Effector memory CD4-positive, alpha-beta T cell (primary cell): Measurements from ENCODE around the gene BAIAP2L2.
A peak's percentile ranks its signal among the peaks of the same experiment; 100 is the strongest.

ENCODE experiments used
- DNase-seq, 3 donors: peaks; one replicate each; pipeline ENCODE4 v3.0.0-alpha.2; 2020
- H3K27ac ChIP-seq: 2 replicates; pipeline ENCODE4 v1.7.0; 2013; ENCODE audit warnings: mild to moderate bottlenecking, low read length, moderate library complexity; ENCODE audit not compliant: insufficient read depth, poor library complexity, severe bottlenecking
- H3K27me3 ChIP-seq: replicated peaks from 2 replicates; pipeline ENCODE4 v1.7.0; 2013; ENCODE audit warnings: mild to moderate bottlenecking, low read length; ENCODE audit not compliant: insufficient read depth, control insufficient read depth, poor library complexity, severe bottlenecking
- H3K36me3 ChIP-seq: 2 replicates; pipeline ENCODE4 v1.7.0; 2013; ENCODE audit warnings: mild to moderate bottlenecking, low read length, moderate library complexity; ENCODE audit not compliant: control insufficient read depth, insufficient read depth
- H3K4me1 ChIP-seq: 2 replicates; pipeline ENCODE4 v1.7.0; 2013; ENCODE audit warnings: low read length, mild to moderate bottlenecking; ENCODE audit not compliant: control insufficient read depth, insufficient read depth, poor library complexity, severe bottlenecking
- H3K4me3 ChIP-seq: 2 replicates; pipeline ENCODE4 v1.7.0; 2013; ENCODE audit warnings: low read length, low read depth, mild to moderate bottlenecking; ENCODE audit not compliant: insufficient read depth, poor library complexity, severe bottlenecking
- H3K9me3 ChIP-seq: 2 replicates; pipeline ENCODE4 v1.7.0; 2013; ENCODE audit warnings: mild to moderate bottlenecking, low read length, moderate library complexity; ENCODE audit not compliant: control insufficient read depth

The BAIAP2L2 gene

DNA sequence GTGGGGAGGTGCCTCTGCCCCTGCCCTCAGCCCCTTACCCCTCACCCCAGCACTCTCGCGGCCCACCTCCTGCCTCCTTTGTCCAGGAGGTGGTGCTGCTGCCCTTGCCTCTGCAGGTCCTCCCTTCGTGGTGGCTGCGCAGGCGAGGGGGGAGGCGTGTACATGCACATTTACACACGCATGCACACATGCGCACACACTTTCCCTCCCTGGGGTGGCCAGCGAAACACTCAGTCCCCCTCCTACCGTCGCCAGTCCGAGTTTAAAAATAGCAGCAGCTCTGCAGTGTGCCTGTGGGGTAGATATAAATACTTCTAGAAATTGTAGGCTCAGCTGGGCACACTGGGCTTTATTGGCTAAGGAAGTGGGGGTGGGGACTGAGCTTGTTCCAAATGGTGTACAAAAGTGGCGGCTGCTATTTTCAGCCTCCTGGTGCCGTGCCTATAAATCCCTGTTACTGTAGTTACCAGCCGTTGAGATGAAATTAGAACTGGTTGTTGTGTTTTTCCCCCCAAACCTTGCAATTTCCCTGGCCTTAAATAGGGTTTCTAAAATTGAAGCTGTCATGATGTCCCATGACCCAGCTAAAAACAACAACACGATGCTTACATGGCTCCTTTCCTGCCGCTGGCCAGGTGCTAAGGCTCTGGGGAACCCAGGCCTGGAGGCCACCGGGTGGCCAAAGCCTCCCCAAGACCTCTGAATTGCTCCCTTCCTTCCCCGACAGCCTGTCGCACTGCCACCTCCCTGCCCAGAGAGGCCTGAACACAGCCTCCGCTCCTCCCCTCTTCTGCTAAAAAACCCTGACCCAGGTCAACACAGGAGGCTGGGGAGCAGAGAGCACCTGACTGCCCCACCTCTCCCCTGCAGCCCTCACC lies 40.9 kb downstream of the BAIAP2L2 start:
- no peak overlapping the region for H3K4me3 ChIP-seq
- peaks cover 56% of the 10 kb centered on the region for H3K36me3 ChIP-seq
- no peaks in the 10 kb centered on the region for H3K27me3 ChIP-seq
- no peak overlapping the region for H3K27ac ChIP-seq
- H3K9me3 ChIP-seq = no peaks in the 10 kb centered on the region
- DNase-seq = no peak
- no peaks in the 10 kb centered on the region for H3K4me1 ChIP-seq

GRCh38 chr22:38068641-38069371 lies 41.7 kb downstream of the BAIAP2L2 start:
- Histone ChIP-seq H3K4me1 (no peaks in the 10 kb centered on the region), H3K27me3 (no peaks in the 10 kb centered on the region), H3K36me3 (peaks cover 50% of the 10 kb centered on the region), H3K4me3 (no peak overlapping the region), H3K9me3 (no peaks in the 10 kb centered on the region), H3K27ac (no peak overlapping the region)
- no peak for DNase-seq

DNA sequence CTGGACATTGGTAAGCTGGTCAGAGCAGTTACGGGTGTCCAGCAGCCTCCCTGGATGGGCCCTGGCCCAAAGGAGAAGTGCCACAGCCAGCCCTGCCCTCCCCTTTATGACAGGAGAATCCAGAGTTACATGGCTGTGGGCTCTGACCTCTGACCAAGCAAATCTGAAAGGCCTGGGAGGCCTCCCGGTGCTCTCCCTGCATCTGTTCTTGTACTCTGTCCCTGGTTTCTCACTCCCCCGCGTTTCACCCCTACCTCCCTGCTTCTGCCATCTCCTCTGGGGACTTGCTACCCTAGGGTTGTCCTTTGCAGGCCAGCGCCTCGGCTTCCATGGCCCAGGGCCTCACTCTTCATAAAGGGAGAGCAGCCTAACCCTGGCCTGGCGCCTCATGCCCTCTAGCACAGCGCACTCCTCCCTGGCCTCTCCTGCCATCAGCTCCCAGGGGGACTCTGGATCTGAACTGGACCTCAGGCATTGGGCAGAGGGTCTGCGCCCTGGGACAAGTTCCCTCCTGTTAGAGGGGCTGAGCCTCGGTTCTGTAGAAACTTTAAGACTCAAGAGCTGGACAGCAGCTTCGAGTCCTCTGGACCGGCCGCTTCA lies 42.6 kb downstream of the BAIAP2L2 start:
- DNase-seq = no peak
- no peaks in the 10 kb centered on the region for H3K4me1 ChIP-seq
- no peaks in the 10 kb centered on the region for H3K27me3 ChIP-seq
- peaks cover 44% of the 10 kb centered on the region for H3K36me3 ChIP-seq
- no peak overlapping the region for H3K27ac ChIP-seq
- H3K9me3 ChIP-seq = no peaks in the 10 kb centered on the region
- H3K4me3 ChIP-seq = no peak overlapping the region

- no peak overlapping the region for H3K4me3 ChIP-seq
- no peak for DNase-seq
- no peaks in the 10 kb centered on the region for H3K9me3 ChIP-seq
- peaks cover 41% of the 10 kb centered on the region for H3K36me3 ChIP-seq
- no peak overlapping the region for H3K27ac ChIP-seq
- no peaks in the 10 kb centered on the region for H3K4me1 ChIP-seq
- no peaks in the 10 kb centered on the region for H3K27me3 ChIP-seq
Observed at GRCh38 chr22:38067028-38067415, 43.5 kb downstream of the BAIAP2L2 start.

DNA sequence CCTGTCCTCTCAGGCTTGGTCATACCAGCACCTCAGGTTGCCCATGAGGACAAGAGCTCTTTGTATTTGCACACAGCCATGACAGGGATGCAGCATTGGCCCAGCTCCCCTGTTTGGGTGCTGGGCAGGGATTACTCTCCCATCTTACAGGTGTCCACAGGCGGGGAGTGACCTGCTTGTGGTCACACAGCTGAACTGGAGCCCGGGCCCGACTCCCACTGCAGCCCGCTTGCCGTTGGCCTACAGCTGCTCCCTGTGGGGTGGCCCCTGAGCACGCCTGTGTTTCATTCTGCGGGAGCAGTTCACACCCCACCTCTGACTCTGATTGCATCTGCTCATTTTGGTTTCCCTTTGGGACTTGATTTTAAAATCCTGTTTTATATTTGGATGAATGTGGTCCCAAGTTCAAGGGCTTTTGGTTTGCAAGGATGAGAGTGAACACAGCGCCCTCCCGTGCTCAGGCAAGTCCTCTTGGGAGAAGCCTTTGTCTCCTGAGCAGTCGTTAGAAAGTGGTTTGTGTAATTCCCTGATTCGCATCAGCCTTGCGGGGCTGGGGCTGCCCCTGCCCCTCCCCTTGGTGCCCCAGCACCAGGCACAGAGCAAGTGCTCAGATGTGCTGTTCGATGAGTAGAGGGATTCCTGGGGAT lies 44.0 kb downstream of the BAIAP2L2 start:
- no peaks in the 10 kb centered on the region for H3K4me1 ChIP-seq
- H3K27me3 ChIP-seq = no peaks in the 10 kb centered on the region
- H3K36me3 ChIP-seq = peaks cover 41% of the 10 kb centered on the region
- no peak overlapping the region for H3K27ac ChIP-seq
- no peaks in the 10 kb centered on the region for H3K9me3 ChIP-seq
- no peak for DNase-seq
- no peak overlapping the region for H3K4me3 ChIP-seq

DNA sequence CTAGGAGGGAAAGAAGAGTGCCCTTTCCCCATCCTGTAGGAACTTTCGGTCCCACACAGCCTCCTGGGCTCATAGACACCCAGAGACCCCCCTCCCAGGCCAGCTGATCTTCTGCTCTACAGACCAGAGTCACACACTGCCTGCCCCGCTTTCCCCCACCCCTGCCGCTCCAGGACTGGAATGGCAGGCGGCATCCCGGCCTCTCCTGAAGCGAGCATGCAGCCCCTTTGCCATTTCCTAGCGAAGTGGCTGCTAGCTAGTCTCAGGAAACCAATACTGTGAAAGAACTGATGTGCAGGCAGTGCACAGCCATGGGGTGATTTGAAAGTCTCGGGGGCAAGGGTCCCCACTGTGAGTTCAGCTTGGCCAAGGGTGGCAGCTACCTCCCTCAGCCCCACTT lies 44.9 kb downstream of the BAIAP2L2 start:
- Histone ChIP-seq H3K36me3 (peaks cover 41% of the 10 kb centered on the region), H3K9me3 (no peaks in the 10 kb centered on the region), H3K4me3 (no peak overlapping the region), H3K27ac (no peak overlapping the region), H3K4me1 (no peaks in the 10 kb centered on the region), H3K27me3 (no peaks in the 10 kb centered on the region)
- DNase-seq = no peak

GRCh38 chr22:38062791-38063190 lies 47.7 kb downstream of the BAIAP2L2 start:
- Histone ChIP-seq H3K4me3 (no peak overlapping the region), H3K27ac (no peak overlapping the region), H3K27me3 (no peaks in the 10 kb centered on the region), H3K36me3 (peaks cover 31% of the 10 kb centered on the region), H3K9me3 (no peaks in the 10 kb centered on the region), H3K4me1 (peaks cover under 1% of the 10 kb centered on the region)
- no peak for DNase-seq

GRCh38 chr22:38056969-38057891 lies 53.3 kb downstream of the BAIAP2L2 start, which contains the start of gene PICK1:
Gene PICK1 (plus strand): TSS chr22:38057404. CDS start chr22:38057810, 406 bp downstream.
- DNase-seq = peak; percentile 53 to 77 (median 70)
- Histone ChIP-seq H3K27ac (peak within 1 kb of the TSS; percentile 86), H3K4me1 (peaks cover 5% of the 10 kb centered on the region), H3K36me3 (peaks cover 4% of the 10 kb centered on the region), H3K27me3 (no peaks in the 10 kb centered on the region), H3K9me3 (no peaks in the 10 kb centered on the region), H3K4me3 (peak within 1 kb of the TSS; percentile 82)
